CD14-positive monocyte (primary cell): ENCODE results near the gene TBC1D2. TPM values are rescaled to one million over a fixed set of nuclear protein-coding genes. Genes with fewer than 3 reads are reported as not detected.

Source experiments
- DNase-seq, 3 donors: peaks; one replicate each; pipeline ENCODE4 v3.0.0-alpha.2; 2011 to 2022
- H2AFZ ChIP-seq: 2 replicates; pipeline ENCODE4 v1.6.0; 2012; ENCODE audit warnings: mild to moderate bottlenecking, low read depth, low read length, inconsistent platforms; ENCODE audit not compliant: insufficient read depth, poor library complexity, severe bottlenecking
- H3K27ac ChIP-seq, 2 donors: 1 replicate in 1 of 2; 2 replicates in 1 of 2; pipeline ENCODE4 v1.5.1; 2012 to 2013; ENCODE audit warnings: low read length in 2 of 2, control low read depth in 1 of 2, inconsistent platforms in 1 of 2, low read depth in 1 of 2, mild to moderate bottlenecking in 1 of 2
- H3K27me3 ChIP-seq, 2 donors: one replicate each; pipeline versions ENCODE4 v1.6.0 to v1.6.1; 2011 to 2013; ENCODE audit warnings: low read length in 2 of 2; ENCODE audit not compliant: control insufficient read depth in 2 of 2, insufficient read depth in 2 of 2
- H3K36me3 ChIP-seq, 2 donors: replicated peaks in 1 of 2; 1 replicate in 1 of 2; 2 replicates in 1 of 2; pipeline versions ENCODE4 v1.5.1 to v1.6.1; 2012 to 2013; ENCODE audit warnings: low read length in 2 of 2, control low read depth in 1 of 2, inconsistent platforms in 1 of 2, mild to moderate bottlenecking in 1 of 2; ENCODE audit not compliant: insufficient read depth in 2 of 2, control insufficient read depth in 1 of 2
- H3K4me1 ChIP-seq, 2 donors: 1 replicate in 1 of 2; 2 replicates in 1 of 2; pipeline versions ENCODE4 v1.5.1 to v1.6.1; 2012 to 2013; ENCODE audit warnings: low read length in 2 of 2, control low read depth in 1 of 2, inconsistent platforms in 1 of 2, mild to moderate bottlenecking in 1 of 2, moderate library complexity in 1 of 2; ENCODE audit not compliant: insufficient read depth in 2 of 2, control insufficient read depth in 1 of 2
- H3K4me2 ChIP-seq: replicated peaks from 2 replicates; pipeline ENCODE3; 2012; ENCODE audit warnings: low read length, moderate library complexity, mild to moderate bottlenecking; ENCODE audit not compliant: poor library complexity, severe bottlenecking; ENCODE audit errors: extremely low read depth
- H3K4me3 ChIP-seq, 3 experiments: fragments of 200-600 bp in 1 of 3; sonication (generic) in 1 of 3; replicated peaks in 1 of 3; 1 replicate in 2 of 3; 2 replicates in 1 of 3; pipeline ENCODE4 v1.5.1; 2011 to 2013; ENCODE audit warnings: low read length in 3 of 3, mild to moderate bottlenecking in 3 of 3, control low read depth in 2 of 3, low read depth in 2 of 3, inconsistent platforms in 1 of 3, moderate library complexity in 1 of 3
- H3K79me2 ChIP-seq: 2 replicates; pipeline ENCODE4 v1.6.0; 2012; ENCODE audit warnings: mild to moderate bottlenecking, control low read depth, inconsistent platforms, low read length, moderate library complexity; ENCODE audit not compliant: insufficient read depth
- H3K9ac ChIP-seq: 2 replicates; pipeline ENCODE4 v1.6.0; 2017; ENCODE audit warnings: low read length, mild to moderate bottlenecking; ENCODE audit not compliant: insufficient read depth, poor library complexity, severe bottlenecking
- H3K9me3 ChIP-seq, 2 donors: replicated peaks in 1 of 2; 1 replicate in 1 of 2; 2 replicates in 1 of 2; pipeline versions ENCODE4 v1.5.1 to v1.6.1; 2012 to 2013; ENCODE audit warnings: low read length in 2 of 2, control low read depth in 1 of 2; ENCODE audit not compliant: control insufficient read depth in 1 of 2, insufficient read depth in 1 of 2
- H4K20me1 ChIP-seq: 2 replicates; pipeline ENCODE4 v1.6.0; 2012; ENCODE audit warnings: mild to moderate bottlenecking, low read length, control low read depth, moderate library complexity; ENCODE audit not compliant: insufficient read depth
- H3K27ac Mint-ChIP-seq, 7 donors: one replicate each; pipeline ENCODE4 v1.8.0; 2020; ENCODE audit warnings: mild to moderate bottlenecking in 7 of 7, mixed read lengths in 7 of 7, moderate library complexity in 6 of 7, inconsistent platforms in 2 of 7
- H3K27me3 Mint-ChIP-seq, 3 donors: one replicate each; pipeline ENCODE4 v1.8.0; 2021 to 2022; ENCODE audit warnings: low read depth in 3 of 3, mild to moderate bottlenecking in 3 of 3, mixed read lengths in 3 of 3, moderate library complexity in 3 of 3, inconsistent platforms in 1 of 3
- H3K36me3 Mint-ChIP-seq, 2 donors: one replicate each; pipeline ENCODE4 v1.8.0; 2020; ENCODE audit warnings: mixed read lengths in 2 of 2, inconsistent platforms in 1 of 2, mild to moderate bottlenecking in 1 of 2
- H3K4me1 Mint-ChIP-seq: one replicate; pipeline ENCODE4 v1.8.0; 2020; ENCODE audit warnings: mild to moderate bottlenecking, mixed read lengths
- H3K4me3 Mint-ChIP-seq, 2 donors: one replicate each; pipeline ENCODE4 v1.8.0; 2020; ENCODE audit warnings: mild to moderate bottlenecking in 2 of 2, mixed read lengths in 2 of 2, moderate library complexity in 1 of 2
- H3K9me3 Mint-ChIP-seq, 7 donors: one replicate each; pipeline ENCODE4 v1.8.0; 2020 to 2022; ENCODE audit warnings: mixed read lengths in 7 of 7, mild to moderate bottlenecking in 6 of 7, moderate library complexity in 6 of 7, inconsistent platforms in 2 of 7
- CTCF ChIP-seq: fragments of 200-600 bp; IDR thresholded peaks from one replicate; pipeline ENCODE4 v1.8.0; 2022; ENCODE audit warnings: antibody characterized with exemption, mild to moderate bottlenecking
- WGBS: methylation state at CpG from one replicate; pipeline ENCODE4 v1.1.5; 2013; ENCODE audit warnings: missing lambda C conversion rate; ENCODE audit not compliant: insufficient coverage; 5-methylcytosine and 5-hydroxymethylcytosine counted together
- intact Hi-C, 2 donors: fragments of 100-400 bp; cut with micrococcal nuclease; formaldehyde crosslinking; loops; one replicate each; pipeline versions ENCODE4 v1.15.0 to v1.15.1; 2023
- polyA plus RNA-seq, 3 donors: library from polyadenylated mRNA; depleted of rRNA in 1 of 3; unstranded in 2 of 3; stranded (reverse) in 1 of 3; fragments of 300-500 nt in 2 of 3; fragments of >200 nt in 1 of 3; fragmentation: Illumina TruSeq in 2 of 3; gene quantifications; 1 replicate in 2 of 3; 2 replicates in 1 of 3; pipeline ENCODE4 v1.2.3, GENCODE V29; 2012 to 2021
- small RNA-seq: library from RNA; depleted of rRNA; stranded (forward); fragments of <200 nt; gene quantifications from one replicate; pipeline ENCODE3, GENCODE V24; 2012; ENCODE audit warnings: low read depth; ENCODE audit not compliant: insufficient read length

Gene TBC1D2
- polyA plus RNA-seq, 3 donors, result 23.2 to 55.7 (median 34.4) TPM

DNA sequence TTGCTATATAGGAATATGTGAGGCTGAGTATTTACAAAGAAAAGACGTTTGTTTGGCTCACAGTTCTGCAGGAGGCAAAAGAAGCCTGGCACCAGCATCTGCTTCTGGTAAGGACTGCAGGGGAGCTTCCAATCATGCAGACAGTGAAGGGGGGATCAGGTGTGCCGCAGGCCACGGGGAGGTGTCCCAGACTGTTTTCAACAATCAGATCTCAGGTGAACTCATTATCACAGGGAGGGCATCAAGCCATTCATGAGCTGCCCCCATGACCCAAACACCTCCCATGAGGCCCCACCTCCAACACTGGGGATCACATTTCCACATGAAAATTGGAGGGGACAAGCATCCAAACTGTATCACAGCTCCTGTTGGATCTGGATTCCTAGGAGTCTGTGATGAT, 106.0 kb downstream of the TBC1D2 start:
- Mint-ChIP-seq H3K4me3 (no peak overlapping the region), H3K27me3 (peaks cover 0 to 1% (median 0%) of the 10 kb centered on the region in 3 donors), H3K4me1 (peaks cover 41% of the 10 kb centered on the region), H3K27ac (no peak overlapping the region), H3K36me3 (peaks cover 20 to 43% of the 10 kb centered on the region in 2 donors), H3K9me3 (peaks cover 0 to 2% (median 0%) of the 10 kb centered on the region in 7 donors)
- Histone ChIP-seq H3K79me2 (no peaks in the 10 kb centered on the region), H3K27ac (no peak overlapping the region), H3K9ac (no peak overlapping the region), H3K4me1 (peaks cover 30 to 34% of the 10 kb centered on the region in 2 donors), H3K27me3 (no peaks in the 10 kb centered on the region), H3K9me3 (no peaks in the 10 kb centered on the region), H3K4me2 (no peak overlapping the region), H2AFZ (no peak overlapping the region), H3K4me3 (no peak overlapping the region), H3K36me3 (peaks cover 0 to 6% of the 10 kb centered on the region in 2 donors), H4K20me1 (no peaks in the 10 kb centered on the region)
- intact Hi-C loops, result no loop called here
- no peak for TF ChIP-seq CTCF
- WGBS, result 90% methylated on average over 3 of the region's 3 CpGs
- no peak for DNase-seq

Small RNAs within 50 kb of the gene (small RNA-seq; reads per million reads assigned to genes)
- not detected for gene MIR6854

Other genes starting within 250 kb of the TBC1D2 start
- 100 to 1,000 TPM in 1 of 3 donors, 10 to 100 TPM in 2; 41.3 to 109 (median 95.9) TPM for gene NANS, start 198.9 kb downstream of the TBC1D2 start, polyA plus RNA-seq
- gene TRIM14, start 136.4 kb downstream of the TBC1D2 start, polyA plus RNA-seq, result 10 to 100 TPM; 23.0 to 30.6 (median 28.5) TPM
- gene CORO2A, start 63.0 kb downstream of the TBC1D2 start, polyA plus RNA-seq, result 1 to 10 TPM; 1.2 to 3.5 (median 2.1) TPM